OCI-LY3 (cell line): Measurements from ENCODE around the gene STAT3.

ENCODE experiments used
- EZH2phosphoT487 ChIP-seq: fragments of 200-600 bp; shearing (Covaris generic); IDR thresholded peaks from 2 replicates; pipeline ENCODE4 v1.6.1; 2018; ENCODE audit warnings: antibody characterized with exemption, mixed run types, low read depth
- TF ChIP-seq, protein P1 (sequence below): fragments of 200-600, 300-600 bp; sonication (generic); IDR thresholded peaks from 2 replicates; pipeline ENCODE4 v1.5.1; 2014; ENCODE audit warnings: antibody characterized with exemption, low read length, low read depth

DNA sequence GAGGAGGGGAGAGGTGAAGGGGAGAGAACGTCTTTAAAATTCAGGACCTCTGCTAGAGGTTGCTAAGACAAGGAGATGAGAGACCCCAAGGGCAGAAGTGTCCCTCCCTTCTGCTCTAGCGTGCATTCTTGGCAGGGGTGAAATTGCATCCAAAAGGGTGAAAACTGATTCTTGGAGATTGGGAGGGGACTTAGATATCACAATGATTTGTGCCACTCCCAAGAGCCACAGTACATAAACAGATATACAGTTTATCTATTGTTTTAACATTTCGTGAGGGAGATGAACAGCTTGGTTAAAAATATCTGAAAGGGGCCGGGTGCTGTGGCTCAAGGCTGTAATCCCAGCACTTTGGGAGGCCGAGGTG is 22.1 kb upstream of the STAT3 start:
- TF ChIP-seq, protein P1, sequence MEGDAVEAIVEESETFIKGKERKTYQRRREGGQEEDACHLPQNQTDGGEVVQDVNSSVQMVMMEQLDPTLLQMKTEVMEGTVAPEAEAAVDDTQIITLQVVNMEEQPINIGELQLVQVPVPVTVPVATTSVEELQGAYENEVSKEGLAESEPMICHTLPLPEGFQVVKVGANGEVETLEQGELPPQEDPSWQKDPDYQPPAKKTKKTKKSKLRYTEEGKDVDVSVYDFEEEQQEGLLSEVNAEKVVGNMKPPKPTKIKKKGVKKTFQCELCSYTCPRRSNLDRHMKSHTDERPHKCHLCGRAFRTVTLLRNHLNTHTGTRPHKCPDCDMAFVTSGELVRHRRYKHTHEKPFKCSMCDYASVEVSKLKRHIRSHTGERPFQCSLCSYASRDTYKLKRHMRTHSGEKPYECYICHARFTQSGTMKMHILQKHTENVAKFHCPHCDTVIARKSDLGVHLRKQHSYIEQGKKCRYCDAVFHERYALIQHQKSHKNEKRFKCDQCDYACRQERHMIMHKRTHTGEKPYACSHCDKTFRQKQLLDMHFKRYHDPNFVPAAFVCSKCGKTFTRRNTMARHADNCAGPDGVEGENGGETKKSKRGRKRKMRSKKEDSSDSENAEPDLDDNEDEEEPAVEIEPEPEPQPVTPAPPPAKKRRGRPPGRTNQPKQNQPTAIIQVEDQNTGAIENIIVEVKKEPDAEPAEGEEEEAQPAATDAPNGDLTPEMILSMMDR, result no peak
- TF ChIP-seq EZH2phosphoT487, result no peak
